Kidney (tissue), 14 donors: ENCODE results near the gene PROX2. TPM values are rescaled to one million over a fixed set of nuclear protein-coding genes. Genes with fewer than 3 reads are reported as not detected.
A peak's percentile ranks its signal among the peaks of the same experiment; 100 is the strongest.

ENCODE experiments used
- DNase-seq, 5 donors: peaks; one replicate each; pipeline ENCODE4 v3.0.0-alpha.2; 2013 to 2020
- FAIRE-seq: peaks from 2 replicates; lab custom pipeline; 2012; peaks lifted over from hg19 to GRCh38; lab: Jason Lieb, UNC
- H3K27ac ChIP-seq, 2 donors: one replicate each; pipeline ENCODE4 v1.7.0; 2013; ENCODE audit warnings: low read depth in 2 of 2, low read length in 2 of 2, inconsistent platforms in 1 of 2
- H3K27me3 ChIP-seq: one replicate; pipeline ENCODE4 v1.7.1; 2013; ENCODE audit warnings: low read length, inconsistent platforms; ENCODE audit not compliant: control insufficient read depth, insufficient read depth
- H3K36me3 ChIP-seq, 3 donors: one replicate each; pipeline versions ENCODE4 v1.7.0 to v1.7.1; 2013; ENCODE audit warnings: low read length in 3 of 3, control low read depth in 1 of 3, inconsistent platforms in 1 of 3; ENCODE audit not compliant: insufficient read depth in 3 of 3, control insufficient read depth in 2 of 3
- H3K4me1 ChIP-seq, 3 donors: one replicate each; pipeline versions ENCODE4 v1.7.0 to v1.7.1; 2013; ENCODE audit warnings: low read length in 3 of 3, inconsistent platforms in 1 of 3, low read depth in 1 of 3; ENCODE audit not compliant: control insufficient read depth in 2 of 3, insufficient read depth in 2 of 3
- H3K4me3 ChIP-seq, 3 donors: one replicate each; pipeline versions ENCODE4 v1.7.0 to v1.8.1; 2013; ENCODE audit warnings: low read length in 3 of 3, control low read depth in 1 of 3, inconsistent platforms in 1 of 3
- H3K9ac ChIP-seq, 3 donors: one replicate each; pipeline versions ENCODE4 v1.7.0 to v1.7.1; 2013; ENCODE audit warnings: low read length in 3 of 3, control low read depth in 1 of 3, inconsistent platforms in 1 of 3
- H3K9me3 ChIP-seq, 3 donors: one replicate each; pipeline versions ENCODE4 v1.7.0 to v1.7.1; 2013; ENCODE audit warnings: low read length in 3 of 3, control low read depth in 1 of 3, inconsistent platforms in 1 of 3; ENCODE audit not compliant: control insufficient read depth in 2 of 3, insufficient read depth in 1 of 3
- intact Hi-C: fragments of 100-400 bp; cut with DNase I; formaldehyde crosslinking; loops from one replicate; pipeline ENCODE4 v1.11.1; 2022
- polyA plus RNA-seq: library from polyadenylated mRNA; stranded (reverse); fragments of 350-450 nt; fragmentation: Illumina TruSeq; extraction: RNeasy Lipid Tissue Mini Kit (QIAGEN cat#74804); gene quantifications from one replicate; pipeline ENCODE4 v1.2.3, GENCODE V29; 2014; ENCODE audit warnings: low read depth, low replicate concordance; ENCODE audit not compliant: insufficient read depth
- total RNA-seq: library from RNA; stranded (reverse); fragmentation: NEBNext Ultra II Directional; extraction: Animal tissue kit (Norgen Biotek cat#: 25700); gene quantifications from one replicate; pipeline ENCODE4 v1.2.1, GENCODE V29; 2021
- TF ChIP-seq, protein P1 (sequence below): IDR thresholded peaks from 3 replicates; pipeline ENCODE4 v1.5.1; 2012; ENCODE audit warnings: mild to moderate bottlenecking, moderate library complexity, borderline replicate concordance; ENCODE audit not compliant: insufficient read depth; ENCODE audit errors: extremely low read depth
- donor health status: control.
- donor health status: control.
- donor health status: control.
- donor health status: control.
- donor health status: control.
- donor health status: DM: yes; HTN: yes; CAD: no.
- donor health status: Normal renal cell carcinoma (clear cell type).

Gene PROX2
- total and polyA plus RNA-seq, 2 donors from 2014 or later = not detected

DNA sequence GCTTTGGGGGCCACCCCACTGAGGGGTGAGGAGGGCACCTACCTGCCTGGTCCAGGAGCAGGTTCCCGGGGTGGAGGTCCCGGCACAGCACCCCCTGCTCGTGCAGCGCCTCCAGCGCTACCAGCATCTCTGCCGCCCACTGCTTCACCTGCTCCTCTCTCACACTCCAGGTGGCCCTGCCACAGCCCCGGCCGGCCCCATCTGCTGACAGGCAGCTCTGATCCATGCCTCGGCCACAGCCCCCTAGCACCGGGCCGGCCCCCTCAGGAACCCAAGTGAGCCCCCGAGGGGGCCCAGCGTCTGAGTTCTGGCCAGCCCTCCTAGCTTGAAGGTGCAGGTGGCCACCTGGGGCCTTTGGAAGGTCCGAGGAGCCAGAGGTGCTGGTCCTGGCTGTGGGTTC is 33.6 kb upstream of the PROX2 start:
- Histone ChIP-seq H3K4me3 (no peak overlapping the region), H3K9me3 (no peaks in the 10 kb centered on the region), H3K4me1 (peaks cover 0 to 12% (median 0%) of the 10 kb centered on the region in 3 donors), H3K27me3 (no peaks in the 10 kb centered on the region), H3K36me3 (peaks cover 0 to 4% (median 3%) of the 10 kb centered on the region in 3 donors), H3K27ac (no peak overlapping the region), H3K9ac (no peak overlapping the region)
- peak in 1 of 5 donors; percentile 73 for DNase-seq
- TF ChIP-seq, protein P1, sequence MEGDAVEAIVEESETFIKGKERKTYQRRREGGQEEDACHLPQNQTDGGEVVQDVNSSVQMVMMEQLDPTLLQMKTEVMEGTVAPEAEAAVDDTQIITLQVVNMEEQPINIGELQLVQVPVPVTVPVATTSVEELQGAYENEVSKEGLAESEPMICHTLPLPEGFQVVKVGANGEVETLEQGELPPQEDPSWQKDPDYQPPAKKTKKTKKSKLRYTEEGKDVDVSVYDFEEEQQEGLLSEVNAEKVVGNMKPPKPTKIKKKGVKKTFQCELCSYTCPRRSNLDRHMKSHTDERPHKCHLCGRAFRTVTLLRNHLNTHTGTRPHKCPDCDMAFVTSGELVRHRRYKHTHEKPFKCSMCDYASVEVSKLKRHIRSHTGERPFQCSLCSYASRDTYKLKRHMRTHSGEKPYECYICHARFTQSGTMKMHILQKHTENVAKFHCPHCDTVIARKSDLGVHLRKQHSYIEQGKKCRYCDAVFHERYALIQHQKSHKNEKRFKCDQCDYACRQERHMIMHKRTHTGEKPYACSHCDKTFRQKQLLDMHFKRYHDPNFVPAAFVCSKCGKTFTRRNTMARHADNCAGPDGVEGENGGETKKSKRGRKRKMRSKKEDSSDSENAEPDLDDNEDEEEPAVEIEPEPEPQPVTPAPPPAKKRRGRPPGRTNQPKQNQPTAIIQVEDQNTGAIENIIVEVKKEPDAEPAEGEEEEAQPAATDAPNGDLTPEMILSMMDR = no peak
- intact Hi-C loops = loop anchor here (5.0 kb wide), 1 partner anchor 47 kb away; no protein-coding TSS in a partner anchor
- no peak for FAIRE-seq

DNA sequence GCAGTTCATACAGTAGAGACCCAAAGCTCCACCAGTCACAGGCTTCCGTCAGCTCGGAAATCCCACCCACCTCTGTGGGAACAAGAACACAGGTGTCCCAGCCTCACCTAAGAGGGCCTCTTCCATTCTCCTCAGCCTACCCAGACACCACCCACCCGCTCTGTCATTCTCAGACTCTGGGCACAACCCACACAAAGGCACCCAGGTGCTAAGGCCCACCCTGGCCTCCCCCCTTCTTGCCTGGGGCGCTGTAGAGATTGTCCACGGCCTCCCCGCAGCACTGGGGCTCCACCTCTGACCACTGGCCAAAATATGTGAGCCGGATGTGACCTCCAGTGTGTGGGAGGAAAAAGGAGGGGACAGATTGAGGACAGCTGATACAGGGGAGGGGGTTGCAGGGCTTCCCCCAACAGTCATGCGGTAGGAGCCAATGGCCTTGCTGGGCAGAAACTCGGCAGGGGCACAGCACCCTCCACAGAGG is 33.0 kb upstream of the PROX2 start:
- FAIRE-seq = no peak

DNA sequence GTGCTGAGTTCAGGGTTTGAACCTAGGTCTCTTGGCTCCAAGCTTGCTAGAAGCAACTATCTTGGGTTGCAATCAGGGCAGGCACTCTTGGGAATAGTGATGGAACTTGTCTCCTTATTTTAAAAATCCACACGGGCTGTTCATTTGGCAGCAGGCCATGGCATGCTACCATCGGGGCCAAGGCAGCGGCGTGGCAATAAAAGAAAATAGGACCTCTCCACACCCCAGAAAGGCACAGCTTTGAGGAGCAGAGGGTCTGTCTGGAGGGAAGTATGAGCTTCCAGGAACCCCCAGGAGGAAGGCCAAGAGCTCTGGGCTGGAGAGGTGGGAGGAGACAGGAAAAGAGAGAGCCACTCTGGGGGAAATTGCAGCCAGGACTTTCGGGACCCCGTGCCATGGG is 31.8 kb upstream of the PROX2 start:
- Histone ChIP-seq H3K27ac (no peak overlapping the region), H3K9me3 (no peaks in the 10 kb centered on the region), H3K4me3 (no peak overlapping the region), H3K9ac (no peak overlapping the region), H3K36me3 (peaks cover 0 to 9% (median 6%) of the 10 kb centered on the region in 3 donors), H3K4me1 (peaks cover 0 to 12% (median 0%) of the 10 kb centered on the region in 3 donors), H3K27me3 (no peaks in the 10 kb centered on the region)
- peak in 1 of 5 donors; percentile 70 for DNase-seq
- TF ChIP-seq, protein P1 = no peak
- FAIRE-seq = no peak
- intact Hi-C loops = loop anchor here (5.0 kb wide), 1 partner anchor 45 kb away; no protein-coding TSS in a partner anchor

More for the DNA sequence above, 33.0 kb upstream of the PROX2 start:
- intact Hi-C loops = loop anchor here (5.0 kb wide), 1 partner anchor 47 kb away; no protein-coding TSS in a partner anchor
- no peak overlapping the region for H3K27ac ChIP-seq
- H3K36me3 ChIP-seq = peaks cover 0 to 4% (median 4%) of the 10 kb centered on the region in 3 donors
- no peak overlapping the region for H3K9ac ChIP-seq
- TF ChIP-seq, protein P1 = no peak
- H3K9me3 ChIP-seq = no peaks in the 10 kb centered on the region
- no peak overlapping the region for H3K4me3 ChIP-seq
- peaks cover 0 to 12% (median 0%) of the 10 kb centered on the region in 3 donors for H3K4me1 ChIP-seq
- DNase-seq = peak in 2 of 5 donors; percentile 33 to 68
- no peaks in the 10 kb centered on the region for H3K27me3 ChIP-seq
